Measurements from ENCODE around the gene E2F4. TPM values are rescaled to one million over a fixed set of nuclear protein-coding genes. Genes with fewer than 3 reads are reported as not detected.

E2F4 gene
- total and polyA plus RNA-seq, 2 of the 13 experiments (the other 11 are each of a cell fraction or from before 2014, with no cell fraction given), result 84.8 to 91.2 TPM

GRCh38 chr16:67173808-67174705 lies 17.9 kb upstream of the E2F4 start (continued):
- no peak; the same call in 1 of the 2 replicates for TF ChIP-seq ZFP82 (CRISPR knock-in tag; IDR thresholded peaks at IDR 0.05; ENCODE audit: borderline replicate concordance)
- TF ChIP-seq CBX5 (CRISPR knock-in tag; IDR thresholded peaks at IDR 0.05; ENCODE audit: borderline replicate concordance), result peak; percentile 77
- no peak; the same call in 1 of the 2 replicates for TF ChIP-seq ISL2 (CRISPR knock-in tag; IDR thresholded peaks at IDR 0.05)
- 0 out of 2 replicates have a peak, but pooled peaks have one; percentile 11 for TF ChIP-seq ZNF674 (CRISPR knock-in tag; IDR thresholded peaks at IDR 0.05; ENCODE audit: low read depth)
- TF ChIP-seq TCF7 (IDR thresholded peaks at IDR 0.05; ENCODE audit: low read depth), result no peak
- TF ChIP-seq, protein P1, sequence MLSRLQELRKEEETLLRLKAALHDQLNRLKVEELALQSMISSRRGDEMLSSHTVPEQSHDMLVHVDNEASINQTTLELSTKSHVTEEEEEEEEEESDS (CRISPR knock-in tag; IDR thresholded peaks at IDR 0.05; ENCODE audit: borderline replicate concordance), result no peak
- TF ChIP-seq ZFP90 (CRISPR knock-in tag; IDR thresholded peaks at IDR 0.05; ENCODE audit: borderline replicate concordance), result peak; percentile 96; the same call in 1 of the 2 replicates
- peak; percentile 48 for TF ChIP-seq MED8 (CRISPR knock-in tag; IDR thresholded peaks at IDR 0.05; ENCODE audit: insufficient replicate concordance)
- TF ChIP-seq, protein P2, sequence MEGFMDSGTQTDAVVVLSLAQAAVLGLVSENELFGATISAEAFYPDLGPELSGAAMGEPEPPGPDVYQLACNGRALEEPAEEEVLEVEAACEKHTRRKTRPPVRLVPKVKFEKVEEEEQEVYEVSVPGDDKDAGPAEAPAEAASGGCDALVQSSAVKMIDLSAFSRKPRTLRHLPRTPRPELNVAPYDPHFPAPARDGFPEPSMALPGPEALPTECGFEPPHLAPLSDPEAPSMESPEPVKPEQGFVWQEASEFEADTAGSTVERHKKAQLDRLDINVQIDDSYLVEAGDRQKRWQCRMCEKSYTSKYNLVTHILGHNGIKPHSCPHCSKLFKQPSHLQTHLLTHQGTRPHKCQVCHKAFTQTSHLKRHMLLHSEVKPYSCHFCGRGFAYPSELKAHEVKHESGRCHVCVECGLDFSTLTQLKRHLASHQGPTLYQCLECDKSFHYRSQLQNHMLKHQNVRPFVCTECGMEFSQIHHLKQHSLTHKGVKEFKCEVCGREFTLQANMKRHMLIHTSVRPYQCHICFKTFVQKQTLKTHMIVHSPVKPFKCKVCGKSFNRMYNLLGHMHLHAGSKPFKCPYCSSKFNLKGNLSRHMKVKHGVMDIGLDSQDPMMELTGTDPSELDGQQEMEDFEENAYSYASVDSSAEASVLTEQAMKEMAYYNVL (CRISPR knock-in tag; IDR thresholded peaks at IDR 0.05; ENCODE audit: borderline replicate concordance), result peak; percentile 77; the same call in 1 of the 2 replicates
- no peak for TF ChIP-seq NCOR1 (IDR thresholded peaks at IDR 0.05; ENCODE audit: borderline replicate concordance, low read length)
- TF ChIP-seq ZNF354B (CRISPR knock-in tag; IDR thresholded peaks at IDR 0.05), result peak; percentile 92; the same call in 1 of the 2 replicates
- no peak for TF ChIP-seq SCMH1 (CRISPR knock-in tag; IDR thresholded peaks at IDR 0.05; ENCODE audit: borderline replicate concordance)
- TF ChIP-seq BCL6 (CRISPR knock-in tag; IDR thresholded peaks at IDR 0.05), result peak; percentile 89
- TF ChIP-seq PRDM15 (CRISPR knock-in tag; IDR thresholded peaks at IDR 0.05), result no peak
- TF ChIP-seq, protein P3, sequence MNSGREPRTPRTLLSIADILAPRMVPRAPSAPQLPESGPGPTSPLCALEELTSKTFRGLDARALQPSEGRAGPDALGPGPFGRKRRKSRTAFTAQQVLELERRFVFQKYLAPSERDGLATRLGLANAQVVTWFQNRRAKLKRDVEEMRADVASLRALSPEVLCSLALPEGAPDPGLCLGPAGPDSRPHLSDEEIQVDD (CRISPR knock-in tag; IDR thresholded peaks at IDR 0.05; ENCODE audit: borderline replicate concordance), result peak; percentile 75
- TF ChIP-seq KLF6 (CRISPR knock-in tag; IDR thresholded peaks at IDR 0.05), result peak; percentile 75; the same call in 1 of the 2 replicates
- peak; percentile 88; the same call in 1 of the 2 replicates for TF ChIP-seq MZF1 (CRISPR knock-in tag; IDR thresholded peaks at IDR 0.05; ENCODE audit: borderline replicate concordance)
- TF ChIP-seq PRDM4 (CRISPR knock-in tag; IDR thresholded peaks at IDR 0.05; ENCODE audit: borderline replicate concordance), result no peak; the same call in 1 of the 2 replicates
